BJ (cell line): ENCODE results near the gene LRIT3. TPM values are rescaled to one million over a fixed set of nuclear protein-coding genes. Genes with fewer than 3 reads are reported as not detected.

Experiments used
- CTCF ChIA-PET: fragments of 350-600 bp; formaldehyde crosslinking; extraction: SDS; loops from one replicate; lab custom pipeline; 2021; ENCODE audit warnings: antibody characterized with exemption, inconsistent platforms; lab: Yijun Ruan, JAX
- POLR2A ChIA-PET: fragments of 300-600 bp; sonication (Branson Sonifier 250); formaldehyde crosslinking; extraction: SDS; loops from one replicate; lab custom pipeline; 2021; ENCODE audit warnings: antibody characterized with exemption; lab: Charles Lee
- DNase-seq: peaks from one replicate; pipeline ENCODE4 v3.0.0-alpha.2; 2011; ENCODE audit warnings: low read depth
- H3K27me3 ChIP-seq: 2 replicates; pipeline ENCODE4 v1.6.0; 2011; ENCODE audit warnings: low read length; ENCODE audit not compliant: control insufficient read depth, insufficient read depth
- H3K36me3 ChIP-seq: 2 replicates; pipeline ENCODE4 v1.5.1; 2011; ENCODE audit warnings: low read length; ENCODE audit not compliant: control insufficient read depth, insufficient read depth
- H3K4me3 ChIP-seq: 2 replicates; pipeline ENCODE4 v1.5.1; 2011; ENCODE audit warnings: low read depth, mild to moderate bottlenecking, control low read depth, low read length
- CTCF ChIP-seq: IDR thresholded peaks from 2 replicates; pipeline ENCODE4 v1.5.1; 2011; ENCODE audit warnings: low read depth, mild to moderate bottlenecking, control low read depth, inconsistent platforms, low read length, moderate library complexity; ENCODE audit not compliant: insufficient read depth
- polyA plus RNA-seq: library from polyadenylated mRNA; depleted of rRNA; stranded (reverse); fragments of >200 nt; gene quantifications from 2 replicates; pipeline ENCODE4 v1.2.3, GENCODE V29; 2011

Gene LRIT3
- polyA plus RNA-seq, 1 experiment = 0.01 TPM

GRCh38 chr4:109815151-109816081 is 32.5 kb upstream of the LRIT3 start, which contains the start of gene GAR1:
Gene GAR1 (plus strand): TSS chr4:109815762. CDS start chr4:109816165, 403 bp downstream.
- POLR2A ChIA-PET = interaction anchor here (0.6 kb wide), 1 partner anchor 405 kb away, joined by 10 read pairs; no protein-coding TSS in a partner anchor
- Histone ChIP-seq H3K27me3 (no peaks in the 10 kb centered on the region), H3K4me3 (peak within 1 kb of the TSS; percentile 65), H3K36me3 (no peaks in the 10 kb centered on the region; the same call in 1 of the 2 replicates)
- peak; percentile 58 for DNase-seq
- CTCF ChIA-PET = interaction anchor here (0.8 to 2.1 kb wide), 5 partner anchors 11 to 388 kb away, joined by 3 to 14 read pairs (median 4); partner anchors contain the start of genes RRH and SEC24B
- no peak for TF ChIP-seq CTCF

GRCh38 chr4:109816082-109816442 is 31.8 kb upstream of the LRIT3 start:
- Histone ChIP-seq H3K36me3 (no peaks in the 10 kb centered on the region; the same call in 1 of the 2 replicates), H3K4me3 (peak overlapping the region; percentile 65), H3K27me3 (no peaks in the 10 kb centered on the region)
- CTCF ChIA-PET = interaction anchor here (1.3 to 2.1 kb wide), 4 partner anchors 10 to 389 kb away, joined by 3 to 14 read pairs (median 4); partner anchors contain the start of genes RRH and SEC24B
- DNase-seq = no peak
- no peak for TF ChIP-seq CTCF
- POLR2A ChIA-PET = no interaction called here

- Histone ChIP-seq H3K36me3 (no peaks in the 10 kb centered on the region; the same call in 1 of the 2 replicates), H3K4me3 (peak overlapping the region; percentile 65; the same call in 1 of the 2 replicates), H3K27me3 (no peaks in the 10 kb centered on the region)
- no peak for TF ChIP-seq CTCF
- CTCF ChIA-PET = interaction anchor here (1.3 to 2.1 kb wide), 2 partner anchors 9 to 383 kb away, joined by 3 to 14 read pairs; partner anchors contain the start of genes RRH and SEC24B
- no peak for DNase-seq
- POLR2A ChIA-PET = no interaction called here
Observed at GRCh38 chr4:109816894-109817293, 31.0 kb upstream of the LRIT3 start.

- DNase-seq = no peak
- ChIA-PET POLR2A (no interaction called here), CTCF (no interaction called here)
- Histone ChIP-seq H3K27me3 (no peaks in the 10 kb centered on the region), H3K36me3 (peaks cover 2% of the 10 kb centered on the region), H3K4me3 (no peak overlapping the region)
- no peak for TF ChIP-seq CTCF
Observed at GRCh38 chr4:109818268-109818667, 29.6 kb upstream of the LRIT3 start.

- DNase-seq = no peak
- Histone ChIP-seq H3K36me3 (peaks cover 2% of the 10 kb centered on the region), H3K4me3 (no peak overlapping the region), H3K27me3 (no peaks in the 10 kb centered on the region)
- ChIA-PET CTCF (interaction anchor here (1.4 to 1.6 kb wide), 2 partner anchors 9 to 387 kb away, joined by 3 to 4 read pairs; partner anchors contain the start of gene SEC24B), POLR2A (no interaction called here)
- no peak for TF ChIP-seq CTCF
Observed at GRCh38 chr4:109820563-109820962, 27.3 kb upstream of the LRIT3 start.
